ENCODE results near the gene YEATS2.

YEATS2 gene

DNA sequence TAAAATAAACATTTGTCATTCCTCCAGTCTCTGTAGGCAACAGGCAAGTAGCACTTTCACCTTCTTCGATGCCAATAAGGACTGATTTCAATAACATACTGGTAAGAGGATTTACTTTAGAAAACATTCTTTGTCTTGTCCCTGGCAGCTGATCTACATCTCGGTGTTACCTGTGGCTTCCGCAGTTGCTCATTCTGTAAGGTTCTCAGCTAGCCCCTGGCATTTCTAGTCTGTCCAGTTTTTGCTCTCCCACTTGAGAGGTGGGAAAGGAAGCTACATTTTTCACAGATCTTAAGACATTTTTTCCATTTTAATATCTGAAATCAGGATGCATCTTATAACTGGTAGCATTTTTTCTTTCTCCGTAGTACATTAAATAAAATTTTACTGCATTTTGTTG, 147.5 kb downstream of the YEATS2 start:
- no peak for DNase-seq

DNA sequence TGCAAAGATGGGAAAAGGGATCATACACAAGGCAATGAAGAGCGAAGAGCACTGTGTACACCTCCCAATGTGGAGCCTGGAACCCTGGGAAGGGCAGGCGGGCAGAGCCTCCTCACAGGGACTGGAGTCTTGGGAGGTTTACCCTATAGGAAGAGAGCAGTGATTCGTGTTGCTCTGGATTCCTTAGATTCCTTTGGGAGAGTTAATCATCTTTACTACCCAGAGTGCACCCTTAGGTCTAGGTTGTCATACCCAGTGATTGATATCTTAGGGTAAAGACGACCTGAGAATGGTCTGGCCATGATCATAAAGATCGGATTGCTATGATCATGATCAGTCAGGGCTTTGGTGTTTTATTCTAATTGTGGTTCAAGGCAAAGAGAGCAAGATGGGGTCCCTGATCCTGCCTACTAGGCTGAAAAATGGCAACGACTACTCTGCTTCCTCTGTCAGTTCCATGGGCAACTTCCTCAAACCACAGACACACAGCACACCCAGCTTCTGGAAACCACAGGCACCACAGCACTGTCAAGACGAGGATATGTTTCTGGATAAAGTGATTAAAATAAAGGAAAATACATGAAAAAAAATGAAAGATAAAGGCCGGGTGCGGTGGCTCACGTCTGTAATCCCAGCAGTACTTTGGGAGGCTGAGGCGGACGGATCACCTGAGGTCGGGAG, 148.2 kb downstream of the YEATS2 start:
- no peak for DNase-seq

DNA sequence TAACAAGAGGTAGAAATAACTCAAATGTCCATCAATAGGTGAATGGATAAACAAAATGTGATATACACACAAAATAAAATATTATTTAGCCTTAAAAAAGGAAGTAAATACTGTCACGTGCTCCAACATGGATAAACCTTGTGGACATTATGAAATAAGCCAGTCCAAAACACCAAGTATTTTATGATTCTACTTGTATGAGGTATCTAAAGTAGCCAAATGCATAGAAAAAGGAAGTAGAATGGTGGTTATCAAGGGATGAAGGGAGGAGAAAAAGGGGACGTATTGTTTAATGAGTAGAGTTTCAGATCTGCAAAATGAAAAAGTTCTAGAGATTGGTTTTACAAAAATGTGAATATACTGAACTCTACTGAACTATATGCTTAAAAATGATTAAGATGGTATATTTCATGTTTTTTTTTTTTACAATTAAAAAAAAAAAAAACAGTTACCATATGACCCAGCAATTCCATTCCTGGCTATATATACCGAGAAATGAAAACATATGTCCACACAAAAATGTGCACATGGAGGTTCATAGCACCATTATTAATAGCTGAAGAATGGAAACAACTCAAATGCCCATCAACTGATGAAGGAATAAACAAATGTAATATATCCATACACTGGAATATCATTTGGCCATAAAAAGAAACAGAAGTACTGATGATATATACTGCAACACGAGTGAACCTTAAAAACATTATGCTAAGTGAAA, 156.9 kb downstream of the YEATS2 start:
- no peak for DNase-seq

DNA sequence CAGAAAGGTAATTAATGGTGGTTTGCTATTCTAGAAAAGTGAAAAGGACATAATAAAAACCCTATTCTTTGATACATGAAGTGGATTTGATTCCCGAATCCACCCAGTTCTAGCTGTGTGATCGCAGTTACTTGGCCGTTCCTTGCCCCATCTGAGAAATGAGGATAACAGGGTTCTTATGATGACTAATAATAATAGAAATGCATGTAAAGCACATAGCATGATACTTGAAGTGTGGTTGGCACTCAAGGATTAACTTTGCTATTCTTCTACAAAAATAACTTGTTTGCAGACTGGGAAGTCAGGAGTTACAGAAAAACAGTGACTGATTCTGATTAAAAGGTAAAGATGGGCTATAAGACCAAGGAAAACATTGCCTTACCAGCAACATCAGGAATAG, 160.3 kb downstream of the YEATS2 start:
- no peak for DNase-seq

Measured in activated gamma-delta T cell treated with Interleukin-2 at 50 U/mL for 16 hours (primary cell).